ENCODE measurements around the gene GRIK4. TPM values are rescaled to one million over a fixed set of nuclear protein-coding genes. Genes with fewer than 3 reads are reported as not detected.
A peak's percentile ranks its signal among the peaks of the same experiment; 100 is the strongest.

The GRIK4 gene
- total RNA-seq, 1 experiment from 2014 or later, result 3.3 TPM

DNA sequence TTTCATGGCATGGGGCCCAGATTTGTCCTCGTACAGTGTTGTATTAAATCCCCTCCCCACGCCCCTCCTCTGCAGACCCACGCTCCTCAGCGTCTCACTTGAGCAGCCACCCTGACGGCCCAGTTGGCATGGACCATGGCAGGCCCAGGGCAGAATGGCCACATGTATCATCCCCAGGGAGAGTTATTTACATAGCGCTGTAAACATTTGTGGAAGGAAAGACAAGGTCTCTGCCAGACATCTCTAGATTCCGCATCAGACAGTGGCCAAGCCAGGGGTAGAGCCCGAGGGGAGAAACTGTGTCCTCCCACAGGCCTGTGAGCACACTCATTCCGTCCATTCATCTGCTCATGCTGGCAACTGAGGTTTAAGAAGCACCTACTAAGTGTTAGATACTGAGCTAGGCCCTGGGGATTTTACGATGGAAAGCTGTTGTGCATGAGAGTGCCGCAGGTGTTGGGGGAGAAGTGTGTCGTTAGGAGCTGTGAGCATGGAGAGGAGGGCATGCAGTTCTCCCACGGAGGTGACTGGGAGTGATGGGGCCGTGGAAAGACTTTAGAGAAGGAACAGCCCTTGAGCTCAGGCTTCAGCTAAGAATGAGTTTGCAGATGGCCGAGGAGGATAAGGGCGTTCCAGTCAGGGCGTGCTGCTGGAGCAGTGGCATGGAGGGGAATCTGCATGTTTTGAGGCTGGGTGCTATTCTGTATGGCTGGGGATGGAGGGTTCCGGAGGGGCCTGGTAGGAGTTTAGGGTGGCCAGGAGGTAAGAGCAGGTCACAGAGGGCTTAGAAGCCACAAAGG, 94.9 kb downstream of the GRIK4 start (continued):
- TF ChIP-seq, protein P1, sequence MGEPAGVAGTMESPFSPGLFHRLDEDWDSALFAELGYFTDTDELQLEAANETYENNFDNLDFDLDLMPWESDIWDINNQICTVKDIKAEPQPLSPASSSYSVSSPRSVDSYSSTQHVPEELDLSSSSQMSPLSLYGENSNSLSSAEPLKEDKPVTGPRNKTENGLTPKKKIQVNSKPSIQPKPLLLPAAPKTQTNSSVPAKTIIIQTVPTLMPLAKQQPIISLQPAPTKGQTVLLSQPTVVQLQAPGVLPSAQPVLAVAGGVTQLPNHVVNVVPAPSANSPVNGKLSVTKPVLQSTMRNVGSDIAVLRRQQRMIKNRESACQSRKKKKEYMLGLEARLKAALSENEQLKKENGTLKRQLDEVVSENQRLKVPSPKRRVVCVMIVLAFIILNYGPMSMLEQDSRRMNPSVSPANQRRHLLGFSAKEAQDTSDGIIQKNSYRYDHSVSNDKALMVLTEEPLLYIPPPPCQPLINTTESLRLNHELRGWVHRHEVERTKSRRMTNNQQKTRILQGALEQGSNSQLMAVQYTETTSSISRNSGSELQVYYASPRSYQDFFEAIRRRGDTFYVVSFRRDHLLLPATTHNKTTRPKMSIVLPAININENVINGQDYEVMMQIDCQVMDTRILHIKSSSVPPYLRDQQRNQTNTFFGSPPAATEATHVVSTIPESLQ (CRISPR knock-in tag; IDR thresholded peaks at IDR 0.05), result no peak
- TF ChIP-seq FOXJ3 (CRISPR knock-in tag; IDR thresholded peaks at IDR 0.05; ENCODE audit: borderline replicate concordance), result no peak
- no peak for TF ChIP-seq FOXP1 (CRISPR knock-in tag; IDR thresholded peaks at IDR 0.05; ENCODE audit: borderline replicate concordance)
- TF ChIP-seq, protein P2, sequence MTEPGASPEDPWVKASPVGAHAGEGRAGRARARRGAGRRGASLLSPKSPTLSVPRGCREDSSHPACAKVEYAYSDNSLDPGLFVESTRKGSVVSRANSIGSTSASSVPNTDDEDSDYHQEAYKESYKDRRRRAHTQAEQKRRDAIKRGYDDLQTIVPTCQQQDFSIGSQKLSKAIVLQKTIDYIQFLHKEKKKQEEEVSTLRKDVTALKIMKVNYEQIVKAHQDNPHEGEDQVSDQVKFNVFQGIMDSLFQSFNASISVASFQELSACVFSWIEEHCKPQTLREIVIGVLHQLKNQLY (CRISPR knock-in tag; IDR thresholded peaks at IDR 0.05), result no peak
- TF ChIP-seq, protein P3, sequence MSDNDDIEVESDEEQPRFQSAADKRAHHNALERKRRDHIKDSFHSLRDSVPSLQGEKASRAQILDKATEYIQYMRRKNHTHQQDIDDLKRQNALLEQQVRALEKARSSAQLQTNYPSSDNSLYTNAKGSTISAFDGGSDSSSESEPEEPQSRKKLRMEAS (CRISPR knock-in tag; IDR thresholded peaks at IDR 0.05), result no peak
- TF ChIP-seq, protein P4, sequence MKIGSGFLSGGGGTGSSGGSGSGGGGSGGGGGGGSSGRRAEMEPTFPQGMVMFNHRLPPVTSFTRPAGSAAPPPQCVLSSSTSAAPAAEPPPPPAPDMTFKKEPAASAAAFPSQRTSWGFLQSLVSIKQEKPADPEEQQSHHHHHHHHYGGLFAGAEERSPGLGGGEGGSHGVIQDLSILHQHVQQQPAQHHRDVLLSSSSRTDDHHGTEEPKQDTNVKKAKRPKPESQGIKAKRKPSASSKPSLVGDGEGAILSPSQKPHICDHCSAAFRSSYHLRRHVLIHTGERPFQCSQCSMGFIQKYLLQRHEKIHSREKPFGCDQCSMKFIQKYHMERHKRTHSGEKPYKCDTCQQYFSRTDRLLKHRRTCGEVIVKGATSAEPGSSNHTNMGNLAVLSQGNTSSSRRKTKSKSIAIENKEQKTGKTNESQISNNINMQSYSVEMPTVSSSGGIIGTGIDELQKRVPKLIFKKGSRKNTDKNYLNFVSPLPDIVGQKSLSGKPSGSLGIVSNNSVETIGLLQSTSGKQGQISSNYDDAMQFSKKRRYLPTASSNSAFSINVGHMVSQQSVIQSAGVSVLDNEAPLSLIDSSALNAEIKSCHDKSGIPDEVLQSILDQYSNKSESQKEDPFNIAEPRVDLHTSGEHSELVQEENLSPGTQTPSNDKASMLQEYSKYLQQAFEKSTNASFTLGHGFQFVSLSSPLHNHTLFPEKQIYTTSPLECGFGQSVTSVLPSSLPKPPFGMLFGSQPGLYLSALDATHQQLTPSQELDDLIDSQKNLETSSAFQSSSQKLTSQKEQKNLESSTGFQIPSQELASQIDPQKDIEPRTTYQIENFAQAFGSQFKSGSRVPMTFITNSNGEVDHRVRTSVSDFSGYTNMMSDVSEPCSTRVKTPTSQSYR (CRISPR knock-in tag; IDR thresholded peaks at IDR 0.05), result no peak
- TF ChIP-seq SMAD4 (CRISPR knock-in tag; IDR thresholded peaks at IDR 0.05), result no peak
- TF ChIP-seq, protein P5, sequence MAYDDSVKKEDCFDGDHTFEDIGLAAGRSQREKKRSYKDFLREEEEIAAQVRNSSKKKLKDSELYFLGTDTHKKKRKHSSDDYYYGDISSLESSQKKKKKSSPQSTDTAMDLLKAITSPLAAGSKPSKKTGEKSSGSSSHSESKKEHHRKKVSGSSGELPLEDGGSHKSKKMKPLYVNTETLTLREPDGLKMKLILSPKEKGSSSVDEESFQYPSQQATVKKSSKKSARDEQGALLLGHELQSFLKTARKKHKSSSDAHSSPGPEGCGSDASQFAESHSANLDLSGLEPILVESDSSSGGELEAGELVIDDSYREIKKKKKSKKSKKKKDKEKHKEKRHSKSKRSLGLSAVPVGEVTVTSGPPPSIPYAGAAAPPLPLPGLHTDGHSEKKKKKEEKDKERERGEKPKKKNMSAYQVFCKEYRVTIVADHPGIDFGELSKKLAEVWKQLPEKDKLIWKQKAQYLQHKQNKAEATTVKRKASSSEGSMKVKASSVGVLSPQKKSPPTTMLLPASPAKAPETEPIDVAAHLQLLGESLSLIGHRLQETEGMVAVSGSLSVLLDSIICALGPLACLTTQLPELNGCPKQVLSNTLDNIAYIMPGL (CRISPR knock-in tag; IDR thresholded peaks at IDR 0.05), result no peak
- no peak for TF ChIP-seq SMAD3 (CRISPR knock-in tag; IDR thresholded peaks at IDR 0.05; ENCODE audit: borderline replicate concordance)
- TF ChIP-seq, protein P6, sequence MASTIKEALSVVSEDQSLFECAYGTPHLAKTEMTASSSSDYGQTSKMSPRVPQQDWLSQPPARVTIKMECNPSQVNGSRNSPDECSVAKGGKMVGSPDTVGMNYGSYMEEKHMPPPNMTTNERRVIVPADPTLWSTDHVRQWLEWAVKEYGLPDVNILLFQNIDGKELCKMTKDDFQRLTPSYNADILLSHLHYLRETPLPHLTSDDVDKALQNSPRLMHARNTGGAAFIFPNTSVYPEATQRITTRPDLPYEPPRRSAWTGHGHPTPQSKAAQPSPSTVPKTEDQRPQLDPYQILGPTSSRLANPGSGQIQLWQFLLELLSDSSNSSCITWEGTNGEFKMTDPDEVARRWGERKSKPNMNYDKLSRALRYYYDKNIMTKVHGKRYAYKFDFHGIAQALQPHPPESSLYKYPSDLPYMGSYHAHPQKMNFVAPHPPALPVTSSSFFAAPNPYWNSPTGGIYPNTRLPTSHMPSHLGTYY (CRISPR knock-in tag; IDR thresholded peaks at IDR 0.05), result no peak

DNA sequence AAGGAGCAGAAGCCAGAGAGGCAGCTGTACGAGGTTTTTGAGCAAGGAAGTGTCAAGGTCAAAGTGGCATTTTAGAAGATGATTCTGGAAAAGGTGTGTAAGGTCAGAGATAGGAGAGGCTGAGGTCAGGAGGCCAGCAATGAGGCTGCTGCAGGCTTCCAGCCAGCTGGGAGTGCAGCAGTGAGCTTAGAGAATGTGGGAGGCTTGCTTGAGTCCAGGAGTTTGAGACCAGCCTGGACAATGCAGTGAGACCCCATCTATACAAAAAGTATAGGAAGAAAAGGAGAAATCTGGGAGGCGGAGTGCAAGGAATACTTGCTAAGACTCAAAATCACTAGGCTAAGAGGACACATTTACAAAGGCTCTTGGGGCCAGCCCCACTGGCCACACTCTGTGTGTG, 96.5 kb downstream of the GRIK4 start:
- Mint-ChIP-seq H3K4me3 (no peak overlapping the region), H3K4me1 (peaks cover 60% of the 10 kb centered on the region)
- DNase-seq (ENCODE audit: low spot score), result no peak

DNA sequence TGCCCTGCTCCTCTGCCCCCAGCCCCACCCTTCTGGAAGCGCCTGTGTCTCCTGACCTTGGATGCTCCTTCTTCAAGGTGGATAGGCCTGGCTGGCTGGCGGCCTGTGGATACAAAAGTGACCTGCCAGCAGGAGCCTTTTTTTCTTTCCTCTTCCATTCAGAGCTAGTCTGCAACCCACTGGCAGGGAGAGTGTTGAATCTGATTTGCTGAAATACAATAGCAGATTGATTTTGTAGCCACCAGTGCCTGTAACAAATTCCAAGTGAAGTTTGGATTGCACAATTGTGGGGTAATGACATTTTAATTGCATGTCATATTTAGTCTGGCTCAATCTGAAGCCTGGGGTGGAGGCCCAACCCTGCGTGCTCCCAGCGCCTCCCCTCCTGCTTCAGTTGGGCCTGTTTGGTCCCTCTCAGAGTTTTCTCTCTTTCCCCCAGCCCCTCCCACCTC, 97.2 kb downstream of the GRIK4 start:
- Mint-ChIP-seq H3K4me1 (peaks cover 60% of the 10 kb centered on the region), H3K4me3 (no peak overlapping the region), H3K27ac (no peak overlapping the region), H3K9me3 (no peaks in the 10 kb centered on the region), H3K27me3 (ENCODE audit: low read depth) (no peaks in the 10 kb centered on the region; the same call in none of the 2 replicates), H3K36me3 (no peaks in the 10 kb centered on the region)
- ATAC-seq, result peak; percentile 63
- TF ChIP-seq ZNF263 (CRISPR knock-in tag; IDR thresholded peaks at IDR 0.05; ENCODE audit: low read depth) (no peak), ZBTB21 (CRISPR knock-in tag; IDR thresholded peaks at IDR 0.05; ENCODE audit: borderline replicate concordance) (0 out of 2 replicates have a peak, but pooled peaks have one; percentile 25), ESRRA (CRISPR knock-in tag; IDR thresholded peaks at IDR 0.05; ENCODE audit: borderline replicate concordance) (peak; percentile 80; the same call in 1 of the 2 replicates)
- POLR2A ChIA-PET, result no interaction called here
- DNase-seq (ENCODE audit: low spot score), result no peak
- CTCF ChIA-PET, result interaction anchor here (1.5 kb wide), 1 partner anchor 76 kb away, joined by 6 read pairs; no protein-coding TSS in a partner anchor

More for the DNA sequence above, 96.5 kb downstream of the GRIK4 start:
- Mint-ChIP-seq H3K9me3 (no peaks in the 10 kb centered on the region), H3K27me3 (ENCODE audit: low read depth) (no peaks in the 10 kb centered on the region; the same call in none of the 2 replicates), H3K36me3 (no peaks in the 10 kb centered on the region), H3K27ac (no peak overlapping the region)
- TF ChIP-seq GABPB1 (CRISPR knock-in tag; IDR thresholded peaks at IDR 0.05) (no peak), ZNF121 (CRISPR knock-in tag; IDR thresholded peaks at IDR 0.05) (peak; percentile 89; the same call in 1 of the 2 replicates)
- ChIA-PET POLR2A (no interaction called here), CTCF (interaction anchor here (0.8 to 1.5 kb wide), 2 partner anchors 42 to 77 kb away, joined by 3 to 6 read pairs; no protein-coding TSS in a partner anchor)
- ATAC-seq, result no peak

All from WTC11 (cell line).